ENCODE data around the gene SLC6A3. TPM values are rescaled to one million over a fixed set of nuclear protein-coding genes. Genes with fewer than 3 reads are reported as not detected.

SLC6A3 gene
- total RNA-seq, 1 donor from 2014 or later = not detected

GRCh38 chr5:1351156-1351555, 94.1 kb downstream of the SLC6A3 start:
- ATAC-seq = no peak
- no peak for DNase-seq (ENCODE audit: missing footprints)
- intact Hi-C loops (cut with DNase I) = no loop called here

GRCh38 chr5:1349246-1349645, 96.0 kb downstream of the SLC6A3 start:
- no peak for ATAC-seq
- intact Hi-C loops (cut with DNase I) = loop anchor here (10.0 kb wide), 1 partner anchor 354 kb away; no protein-coding TSS in a partner anchor
- no peak for DNase-seq (ENCODE audit: missing footprints)

GRCh38 chr5:1348986-1349245, 96.3 kb downstream of the SLC6A3 start:
- no peak for ATAC-seq
- intact Hi-C loops (cut with DNase I) = loop anchor here (10.0 kb wide), 1 partner anchor 354 kb away; no protein-coding TSS in a partner anchor
- DNase-seq (ENCODE audit: missing footprints) = no peak

GRCh38 chr5:1347571-1347970, 97.7 kb downstream of the SLC6A3 start:
- DNase-seq (ENCODE audit: missing footprints) (no peak), ATAC-seq (no peak)
- intact Hi-C loops (cut with DNase I) = loop anchor here (10.0 kb wide), 1 partner anchor 353 kb away; no protein-coding TSS in a partner anchor

GRCh38 chr5:1346627-1347440, 98.4 kb downstream of the SLC6A3 start:
- ATAC-seq (no peak), DNase-seq (ENCODE audit: missing footprints) (no peak)
- intact Hi-C loops (cut with DNase I) = loop anchor here (10.0 kb wide), 1 partner anchor 352 kb away; no protein-coding TSS in a partner anchor

- ATAC-seq (no peak), DNase-seq (ENCODE audit: missing footprints) (no peak)
- intact Hi-C loops (cut with DNase I) = loop anchor here (10.0 kb wide), 1 partner anchor 351 kb away; no protein-coding TSS in a partner anchor
These were observed 99.2 kb downstream of the SLC6A3 start for GRCh38 chr5:1345876-1346626.

- intact Hi-C loops (cut with DNase I) = loop anchor here (10.0 kb wide), 1 partner anchor 350 kb away; no protein-coding TSS in a partner anchor
- ATAC-seq (peak; percentile 97), DNase-seq (ENCODE audit: missing footprints) (peak; percentile 95)
These were observed 100.0 kb downstream of the SLC6A3 start, which contains the start of gene CLPTM1L for GRCh38 chr5:1344975-1345838. Gene CLPTM1L (minus strand): TSS chr5:1345099. CDS start chr5:1344841, 258 bp downstream.

- intact Hi-C loops (cut with DNase I) = loop anchor here (10.0 kb wide), 1 partner anchor 349 kb away; no protein-coding TSS in a partner anchor
- DNase-seq (ENCODE audit: missing footprints) (peak; percentile 74), ATAC-seq (no peak)
These were observed 101.0 kb downstream of the SLC6A3 start for GRCh38 chr5:1343931-1344901.

- DNase-seq (ENCODE audit: missing footprints) = peak; percentile 45
- no peak for ATAC-seq
- intact Hi-C loops (cut with DNase I) = loop anchor here (10.0 kb wide), 1 partner anchor 349 kb away; no protein-coding TSS in a partner anchor
These were observed 101.9 kb downstream of the SLC6A3 start for GRCh38 chr5:1343315-1343751.

Other genes with a start within 250 kb of the SLC6A3 start
- gene SLC6A19, start 243.8 kb downstream of the SLC6A3 start, total RNA-seq = not detected
- not detected for gene SLC6A18, start 220.1 kb downstream of the SLC6A3 start, total RNA-seq
- not detected for gene TERT, start 150.4 kb downstream of the SLC6A3 start, total RNA-seq
- 33.3 TPM for gene CLPTM1L, start 100.3 kb downstream of the SLC6A3 start, total RNA-seq
- gene LPCAT1, start 78.5 kb upstream of the SLC6A3 start, total RNA-seq = 13.4 TPM